Activated naive CD8-positive, alpha-beta T cell treated with anti-CD3 and anti-CD28 coated beads, Interleukin-2, amount 50 U/mL, for 24 hours (primary cell): ENCODE measurements around the gene NLRP1.
A peak's percentile ranks its signal among the peaks of the same experiment; 100 is the strongest.

Experiments used
- ATAC-seq: fragments of 150-1000 bp; cut with Tn5 transposase; one replicate; pipeline ENCODE4 v1.10.0; 2021
- DNase-seq: peaks from one replicate; pipeline ENCODE4 v3.0.0; 2021
- H3K27ac Mint-ChIP-seq: one replicate; pipeline ENCODE4 v1.8.0; 2021; ENCODE audit warnings: mild to moderate bottlenecking, mixed read lengths
- H3K27me3 Mint-ChIP-seq: one replicate; pipeline ENCODE4 v1.8.0; 2021; ENCODE audit warnings: mixed read lengths
- H3K36me3 Mint-ChIP-seq: one replicate; pipeline ENCODE4 v1.8.0; 2021; ENCODE audit warnings: low read depth, mixed read lengths
- H3K4me1 Mint-ChIP-seq: one replicate; pipeline ENCODE4 v1.8.0; 2021; ENCODE audit warnings: mixed read lengths
- H3K4me3 Mint-ChIP-seq: one replicate; pipeline ENCODE4 v1.8.0; 2021; ENCODE audit warnings: mild to moderate bottlenecking, moderate library complexity, mixed read lengths
- H3K9me3 Mint-ChIP-seq: one replicate; pipeline ENCODE4 v1.8.0; 2021; ENCODE audit warnings: mixed read lengths

NLRP1 gene

GRCh38 chr17:5584383-5585286, at the start of gene NLRP1:
Gene NLRP1, minus strand, starts transcription at chr17:5584509. Its CDS starts 552 bp downstream, at chr17:5583957.
- peaks cover 73% of the 10 kb centered on the region for H3K4me1 Mint-ChIP-seq
- peak; percentile 94 for DNase-seq
- peaks cover 12% of the 10 kb centered on the region for H3K36me3 Mint-ChIP-seq
- ATAC-seq = peak; percentile 94
- no peaks in the 10 kb centered on the region for H3K27me3 Mint-ChIP-seq
- H3K9me3 Mint-ChIP-seq = peaks cover 2% of the 10 kb centered on the region
- peak within 1 kb of the TSS; percentile 88 for H3K4me3 Mint-ChIP-seq
- peak within 1 kb of the TSS; percentile 88 for H3K27ac Mint-ChIP-seq

GRCh38 chr17:5631958-5632590, 47.8 kb upstream of the NLRP1 start:
- ATAC-seq (no peak), DNase-seq (no peak)
- Mint-ChIP-seq H3K9me3 (no peaks in the 10 kb centered on the region), H3K36me3 (no peaks in the 10 kb centered on the region), H3K27me3 (peaks cover 8% of the 10 kb centered on the region), H3K4me1 (no peaks in the 10 kb centered on the region), H3K27ac (no peak overlapping the region), H3K4me3 (no peak overlapping the region)

GRCh38 chr17:5630434-5630833, 46.1 kb upstream of the NLRP1 start:
- H3K27me3 Mint-ChIP-seq = peaks cover 11% of the 10 kb centered on the region

GRCh38 chr17:5629128-5629527, 44.8 kb upstream of the NLRP1 start:
- Mint-ChIP-seq H3K27ac (no peak overlapping the region), H3K4me1 (no peaks in the 10 kb centered on the region), H3K4me3 (no peak overlapping the region), H3K36me3 (no peaks in the 10 kb centered on the region), H3K9me3 (no peaks in the 10 kb centered on the region), H3K27me3 (peaks cover 14% of the 10 kb centered on the region)
- ATAC-seq (no peak), DNase-seq (no peak)

More at GRCh38 chr17:5630434-5630833, 46.1 kb upstream of the NLRP1 start:
- Mint-ChIP-seq H3K4me1 (no peaks in the 10 kb centered on the region), H3K4me3 (no peak overlapping the region), H3K36me3 (no peaks in the 10 kb centered on the region), H3K9me3 (no peaks in the 10 kb centered on the region), H3K27ac (no peak overlapping the region)
- no peak for DNase-seq
- no peak for ATAC-seq

GRCh38 chr17:5628262-5628661, 44.0 kb upstream of the NLRP1 start:
- H3K27ac Mint-ChIP-seq = no peak overlapping the region
- H3K36me3 Mint-ChIP-seq = no peaks in the 10 kb centered on the region
- ATAC-seq = no peak
- DNase-seq = no peak
- no peak overlapping the region for H3K4me3 Mint-ChIP-seq
- peaks cover 14% of the 10 kb centered on the region for H3K27me3 Mint-ChIP-seq
- H3K4me1 Mint-ChIP-seq = no peaks in the 10 kb centered on the region
- H3K9me3 Mint-ChIP-seq = no peaks in the 10 kb centered on the region

GRCh38 chr17:5624211-5624610, 39.9 kb upstream of the NLRP1 start:
- no peaks in the 10 kb centered on the region for H3K4me1 Mint-ChIP-seq
- no peak overlapping the region for H3K4me3 Mint-ChIP-seq
- no peak overlapping the region for H3K27ac Mint-ChIP-seq
- H3K9me3 Mint-ChIP-seq = no peaks in the 10 kb centered on the region
- no peaks in the 10 kb centered on the region for H3K36me3 Mint-ChIP-seq
- ATAC-seq (no peak), DNase-seq (no peak)
- peaks cover 22% of the 10 kb centered on the region for H3K27me3 Mint-ChIP-seq

- Mint-ChIP-seq H3K36me3 (no peaks in the 10 kb centered on the region), H3K4me1 (peaks cover 2% of the 10 kb centered on the region), H3K27ac (no peak overlapping the region), H3K4me3 (no peak overlapping the region), H3K9me3 (no peaks in the 10 kb centered on the region), H3K27me3 (peaks cover 29% of the 10 kb centered on the region)
- DNase-seq = no peak
- no peak for ATAC-seq
Measured at GRCh38 chr17:5621729-5622128, 37.4 kb upstream of the NLRP1 start.

- peaks cover 2% of the 10 kb centered on the region for H3K4me1 Mint-ChIP-seq
- H3K9me3 Mint-ChIP-seq = no peaks in the 10 kb centered on the region
- H3K36me3 Mint-ChIP-seq = no peaks in the 10 kb centered on the region
- no peak overlapping the region for H3K27ac Mint-ChIP-seq
- DNase-seq (no peak), ATAC-seq (no peak)
- no peak overlapping the region for H3K4me3 Mint-ChIP-seq
- H3K27me3 Mint-ChIP-seq = peaks cover 25% of the 10 kb centered on the region
Measured at GRCh38 chr17:5621026-5621425, 36.7 kb upstream of the NLRP1 start.

GRCh38 chr17:5619088-5619740, 34.9 kb upstream of the NLRP1 start:
- Mint-ChIP-seq H3K9me3 (no peaks in the 10 kb centered on the region), H3K27me3 (peaks cover 21% of the 10 kb centered on the region), H3K36me3 (no peaks in the 10 kb centered on the region), H3K27ac (no peak overlapping the region), H3K4me1 (peaks cover 2% of the 10 kb centered on the region), H3K4me3 (peak overlapping the region; percentile 12)
- ATAC-seq (no peak), DNase-seq (peak; percentile 4)

- Mint-ChIP-seq H3K9me3 (no peaks in the 10 kb centered on the region), H3K27me3 (peaks cover 21% of the 10 kb centered on the region), H3K4me3 (no peak overlapping the region), H3K4me1 (peaks cover 2% of the 10 kb centered on the region), H3K27ac (no peak overlapping the region), H3K36me3 (no peaks in the 10 kb centered on the region)
- DNase-seq (no peak), ATAC-seq (no peak)
Measured at GRCh38 chr17:5618476-5618875, 34.2 kb upstream of the NLRP1 start.

- no peak overlapping the region for H3K4me3 Mint-ChIP-seq
- peaks cover 14% of the 10 kb centered on the region for H3K27me3 Mint-ChIP-seq
- no peak for DNase-seq
- peaks cover 2% of the 10 kb centered on the region for H3K4me1 Mint-ChIP-seq
- H3K9me3 Mint-ChIP-seq = no peaks in the 10 kb centered on the region
- ATAC-seq = no peak
- no peaks in the 10 kb centered on the region for H3K36me3 Mint-ChIP-seq
- H3K27ac Mint-ChIP-seq = no peak overlapping the region
Measured at GRCh38 chr17:5615476-5615875, 31.2 kb upstream of the NLRP1 start.

GRCh38 chr17:5610956-5611355, 26.6 kb upstream of the NLRP1 start:
- H3K4me3 Mint-ChIP-seq = no peak overlapping the region
- H3K9me3 Mint-ChIP-seq = no peaks in the 10 kb centered on the region
- ATAC-seq (no peak), DNase-seq (no peak)
- H3K27ac Mint-ChIP-seq = no peak overlapping the region
- H3K27me3 Mint-ChIP-seq = peaks cover 2% of the 10 kb centered on the region
- no peaks in the 10 kb centered on the region for H3K4me1 Mint-ChIP-seq
- no peaks in the 10 kb centered on the region for H3K36me3 Mint-ChIP-seq

- H3K36me3 Mint-ChIP-seq = no peaks in the 10 kb centered on the region
- H3K27ac Mint-ChIP-seq = no peak overlapping the region
Measured at GRCh38 chr17:5608399-5609112, 24.2 kb upstream of the NLRP1 start.

GRCh38 chr17:5607946-5608345, 23.6 kb upstream of the NLRP1 start:
- Mint-ChIP-seq H3K9me3 (no peaks in the 10 kb centered on the region), H3K36me3 (no peaks in the 10 kb centered on the region), H3K27ac (no peak overlapping the region), H3K4me3 (no peak overlapping the region), H3K4me1 (no peaks in the 10 kb centered on the region), H3K27me3 (peaks cover 6% of the 10 kb centered on the region)
- ATAC-seq (no peak), DNase-seq (no peak)

More at GRCh38 chr17:5608399-5609112, 24.2 kb upstream of the NLRP1 start:
- no peaks in the 10 kb centered on the region for H3K9me3 Mint-ChIP-seq
- DNase-seq = no peak
- no peaks in the 10 kb centered on the region for H3K4me1 Mint-ChIP-seq
- no peak for ATAC-seq
- peaks cover 6% of the 10 kb centered on the region for H3K27me3 Mint-ChIP-seq
- no peak overlapping the region for H3K4me3 Mint-ChIP-seq
